ENCODE measurements around the gene PPP3CA. TPM values are rescaled to one million over a fixed set of nuclear protein-coding genes. Genes with fewer than 3 reads are reported as not detected.

Gene PPP3CA
- total RNA-seq, 1 experiment from 2014 or later = 31.0 TPM

- intact Hi-C loops (cut with micrococcal nuclease; ENCODE audit: unreplicated experiment) (no loop called here), in situ Hi-C loops (cut with HindIII; ENCODE audit: low pct_unique_long_range_greater_than_20kb, low sequenced_read_pairs) (no loop called here)
- H3K27me3 ChIP-seq (ENCODE audit: control insufficient read depth, insufficient read depth, low read length) = no peaks in the 10 kb centered on the region
- no TSS peak for BruUV-seq (replicated peaks)
- no peaks in the 10 kb centered on the region for H3K4me1 ChIP-seq (ENCODE audit: control insufficient read depth, insufficient read depth, low read length)
- no peak for DNase-seq (ENCODE audit: low read depth, low spot score)
- CTCF ChIA-PET = no interaction called here
- no peak for ATAC-seq
- H3K27ac ChIP-seq (ENCODE audit: low read length) = no peak overlapping the region
- no peak for TF ChIP-seq TCF7L2 (IDR thresholded peaks at IDR 0.05; ENCODE audit: low read depth, low read length)
- TF ChIP-seq POLR2AphosphoS5 (IDR thresholded peaks at IDR 0.05; ENCODE audit: low read depth, low read length) = no peak
- no peak for TF ChIP-seq CTCF (IDR thresholded peaks at IDR 0.05)
- no peak for TF ChIP-seq REST (IDR thresholded peaks at IDR 0.05; ENCODE audit: insufficient read depth in 1 of 2, low read depth in 2 of 2, low read length in 1 of 2)
- TF ChIP-seq SIN3A (IDR thresholded peaks at IDR 0.05; ENCODE audit: borderline replicate concordance, insufficient read depth, low read depth, low read length) = no peak
- H3K4me3 ChIP-seq (ENCODE audit: low read depth in 2 of 2, low read length in 2 of 2) = no peak overlapping the region
- POLR2A ChIA-PET = no interaction called here
- H3K9me3 ChIP-seq (ENCODE audit: control insufficient read depth, insufficient read depth, low read depth, low read length) = no peaks in the 10 kb centered on the region
- H3K36me3 ChIP-seq (ENCODE audit: control insufficient read depth, insufficient read depth, low read length) = no peaks in the 10 kb centered on the region
These were observed 338.8 kb downstream of the PPP3CA start for GRCh38 chr4:101008503-101008902.

GRCh38 chr4:101005659-101006058 is 341.7 kb downstream of the PPP3CA start:
- Histone ChIP-seq H3K4me3 (ENCODE audit: low read depth in 2 of 2, low read length in 2 of 2) (no peak overlapping the region), H3K27ac (ENCODE audit: low read length) (no peak overlapping the region), H3K9me3 (ENCODE audit: control insufficient read depth, insufficient read depth, low read depth, low read length) (no peaks in the 10 kb centered on the region), H3K4me1 (ENCODE audit: control insufficient read depth, insufficient read depth, low read length) (no peaks in the 10 kb centered on the region), H3K27me3 (ENCODE audit: control insufficient read depth, insufficient read depth, low read length) (no peaks in the 10 kb centered on the region), H3K36me3 (ENCODE audit: control insufficient read depth, insufficient read depth, low read length) (no peaks in the 10 kb centered on the region)
- TF ChIP-seq POLR2AphosphoS5 (IDR thresholded peaks at IDR 0.05; ENCODE audit: low read depth, low read length) (no peak), TCF7L2 (IDR thresholded peaks at IDR 0.05; ENCODE audit: low read depth, low read length) (no peak), SIN3A (IDR thresholded peaks at IDR 0.05; ENCODE audit: borderline replicate concordance, insufficient read depth, low read depth, low read length) (no peak), REST (IDR thresholded peaks at IDR 0.05; ENCODE audit: insufficient read depth in 1 of 2, low read depth in 2 of 2, low read length in 1 of 2) (no peak), CTCF (IDR thresholded peaks at IDR 0.05) (no peak)
- ChIA-PET POLR2A (no interaction called here), CTCF (no interaction called here)
- ATAC-seq = no peak
- intact Hi-C loops (cut with micrococcal nuclease; ENCODE audit: unreplicated experiment) = no loop called here
- no peak for DNase-seq (ENCODE audit: low read depth, low spot score)
- in situ Hi-C loops (cut with HindIII; ENCODE audit: low pct_unique_long_range_greater_than_20kb, low sequenced_read_pairs) = no loop called here
- no TSS peak for BruUV-seq (replicated peaks)
